SK-N-SH (cell line): ENCODE data around the gene COL15A1. TPM values are rescaled to one million over a fixed set of nuclear protein-coding genes. Genes with fewer than 3 reads are reported as not detected.

Experiments
- CTCF ChIA-PET: fragments of 300-600, 350-600 bp; formaldehyde crosslinking; extraction: SDS; loops from one replicate; lab custom pipeline; 2021; lab: Yijun Ruan, JAX
- POLR2A ChIA-PET: fragments of 350-600 bp; sonication (Branson Sonifier 250); formaldehyde crosslinking; extraction: SDS; loops from one replicate; lab custom pipeline; 2020; ENCODE audit warnings: antibody characterized with exemption, inconsistent platforms; lab: Yijun Ruan, JAX
- DNase-seq: peaks from one replicate; pipeline ENCODE4 v3.0.0; 2012
- H2AFZ ChIP-seq: fragments of 200-600 bp; sonication (generic); 2 replicates; pipeline ENCODE4 v1.8.1; 2016; ENCODE audit warnings: antibody characterized with exemption, mild to moderate bottlenecking, low read depth
- H3F3A ChIP-seq: fragments of 200-600 bp; sonication (generic); replicated peaks from 2 replicates; pipeline ENCODE3; 2016; ENCODE audit warnings: antibody characterized with exemption, mild to moderate bottlenecking; ENCODE audit not compliant: insufficient read depth
- H3K27ac ChIP-seq, 2 experiments: fragments of 200-500 bp in 1 of 2; fragments of 200-600 bp in 1 of 2; sonication (Bioruptor generic) in 1 of 2; sonication (generic), shearing (Covaris generic) in 1 of 2; 2 replicates each; pipeline versions ENCODE4 v1.5.1 to v1.6.1; 2014 to 2016; ENCODE audit warnings: low read depth in 2 of 2, inconsistent platforms in 1 of 2, low read length in 1 of 2, mild to moderate bottlenecking in 1 of 2, mixed read lengths in 1 of 2
- H3K27me3 ChIP-seq: fragments of 200-600 bp; sonication (generic), shearing (Covaris generic); 2 replicates; pipeline ENCODE4 v1.6.1; 2016; ENCODE audit warnings: mixed run types; ENCODE audit not compliant: insufficient read depth
- H3K36me3 ChIP-seq, 2 experiments: fragments of 200-500 bp in 1 of 2; fragments of 200-600 bp in 1 of 2; sonication (Bioruptor generic) in 1 of 2; sonication (generic) in 1 of 2; replicated peaks in 1 of 2; 2 replicates each; pipeline versions ENCODE3 to v1.5.1; 2014 to 2016; ENCODE audit warnings: low read length in 1 of 2, mild to moderate bottlenecking in 1 of 2; ENCODE audit not compliant: insufficient read depth in 2 of 2, control insufficient read depth in 1 of 2
- H3K4me1 ChIP-seq, 2 experiments: fragments of 200-500 bp in 1 of 2; fragments of 200-600 bp in 1 of 2; sonication (Bioruptor generic) in 1 of 2; sonication (generic), shearing (Covaris generic) in 1 of 2; 2 replicates each; pipeline versions ENCODE4 v1.5.1 to v1.6.1; 2014 to 2016; ENCODE audit warnings: low read depth in 1 of 2, low read length in 1 of 2, mixed run types in 1 of 2; ENCODE audit not compliant: insufficient read depth in 2 of 2, control insufficient read depth in 1 of 2
- H3K4me2 ChIP-seq: fragments of 200-600 bp; sonication (generic), shearing (Covaris generic); 2 replicates; pipeline ENCODE4 v1.6.1; 2017; ENCODE audit warnings: mixed run types
- H3K4me3 ChIP-seq, 2 experiments: fragments of 200-500 bp in 1 of 2; fragments of 200-600 bp in 1 of 2; sonication (Bioruptor generic) in 1 of 2; sonication (generic), shearing (Covaris generic) in 1 of 2; 2 replicates each; pipeline versions ENCODE4 v1.5.1 to v1.8.1; 2014 to 2016; ENCODE audit warnings: low read depth in 2 of 2, inconsistent platforms in 1 of 2, low read length in 1 of 2, mild to moderate bottlenecking in 1 of 2, mixed read lengths in 1 of 2, moderate library complexity in 1 of 2
- H3K79me2 ChIP-seq: fragments of 200-600 bp; sonication (generic); 2 replicates; pipeline ENCODE4 v1.8.1; 2017; ENCODE audit warnings: mild to moderate bottlenecking; ENCODE audit not compliant: insufficient read depth
- H3K9ac ChIP-seq: fragments of 200-600 bp; sonication (generic); 2 replicates; pipeline ENCODE4 v1.6.1; 2017; ENCODE audit warnings: mixed run types
- H3K9me2 ChIP-seq: fragments of 200-600 bp; sonication (generic); 2 replicates; pipeline ENCODE4 v1.6.1; 2017; ENCODE audit warnings: mixed run types
- H3K9me3 ChIP-seq: fragments of 200-600 bp; sonication (generic); 2 replicates; pipeline ENCODE4 v1.6.1; 2017; ENCODE audit warnings: mixed run types, mild to moderate bottlenecking, moderate library complexity
- H4K20me1 ChIP-seq: fragments of 200-600 bp; sonication (generic); 2 replicates; pipeline ENCODE4 v1.6.1; 2017; ENCODE audit warnings: mild to moderate bottlenecking, mixed run types; ENCODE audit not compliant: insufficient read depth
- FOSL2 ChIP-seq: IDR thresholded peaks from 2 replicates; pipeline ENCODE4 v1.4.0; 2012; ENCODE audit warnings: low read depth, mild to moderate bottlenecking, moderate library complexity, borderline replicate concordance
- FOXM1 ChIP-seq: IDR thresholded peaks from 2 replicates; pipeline ENCODE4 v1.4.0; 2012; ENCODE audit warnings: low read depth, mild to moderate bottlenecking
- MEF2A ChIP-seq: IDR thresholded peaks from 2 replicates; pipeline ENCODE4 v1.4.0; 2012; ENCODE audit warnings: low read depth, borderline replicate concordance
- MXI1 ChIP-seq: IDR thresholded peaks from 2 replicates; pipeline ENCODE4 v1.6.1; 2012; ENCODE audit warnings: mild to moderate bottlenecking, low read depth, low read length, improper control_type of control experiment
- NRF1 ChIP-seq: IDR thresholded peaks from 2 replicates; pipeline ENCODE4 v1.6.1; 2012; ENCODE audit warnings: low read depth, mild to moderate bottlenecking, low read length
- YY1 ChIP-seq: IDR thresholded peaks from 2 replicates; pipeline ENCODE4 v1.4.0; 2012; ENCODE audit warnings: low read depth, mild to moderate bottlenecking
- WGBS: methylation state at CpG from one replicate; pipeline ENCODE4 v1.1.6; 2017; ENCODE audit warnings: low lambda C conversion rate; 5-methylcytosine and 5-hydroxymethylcytosine counted together
- polyA plus RNA-seq, 3 experiments: library from polyadenylated mRNA; depleted of rRNA; stranded (reverse); fragments of >200 nt; gene quantifications; 2 replicates each; pipeline ENCODE4 v1.2.3, GENCODE V29; 2012
- TF ChIP-seq, protein P1 (sequence below): fragments of 150-350 bp; IDR thresholded peaks from 2 replicates; pipeline ENCODE4 v1.6.1; 2016; ENCODE audit warnings: mild to moderate bottlenecking, low read depth, low read length
- TF ChIP-seq, protein P2 (sequence below): IDR thresholded peaks from 2 replicates; pipeline ENCODE4 v1.6.1; 2012; ENCODE audit warnings: mild to moderate bottlenecking, low read depth, low read length, moderate library complexity

Gene COL15A1
- polyA plus RNA-seq, 1 of the 3 experiments (the other 2 are of a cell fraction): 0.84 TPM

DNA sequence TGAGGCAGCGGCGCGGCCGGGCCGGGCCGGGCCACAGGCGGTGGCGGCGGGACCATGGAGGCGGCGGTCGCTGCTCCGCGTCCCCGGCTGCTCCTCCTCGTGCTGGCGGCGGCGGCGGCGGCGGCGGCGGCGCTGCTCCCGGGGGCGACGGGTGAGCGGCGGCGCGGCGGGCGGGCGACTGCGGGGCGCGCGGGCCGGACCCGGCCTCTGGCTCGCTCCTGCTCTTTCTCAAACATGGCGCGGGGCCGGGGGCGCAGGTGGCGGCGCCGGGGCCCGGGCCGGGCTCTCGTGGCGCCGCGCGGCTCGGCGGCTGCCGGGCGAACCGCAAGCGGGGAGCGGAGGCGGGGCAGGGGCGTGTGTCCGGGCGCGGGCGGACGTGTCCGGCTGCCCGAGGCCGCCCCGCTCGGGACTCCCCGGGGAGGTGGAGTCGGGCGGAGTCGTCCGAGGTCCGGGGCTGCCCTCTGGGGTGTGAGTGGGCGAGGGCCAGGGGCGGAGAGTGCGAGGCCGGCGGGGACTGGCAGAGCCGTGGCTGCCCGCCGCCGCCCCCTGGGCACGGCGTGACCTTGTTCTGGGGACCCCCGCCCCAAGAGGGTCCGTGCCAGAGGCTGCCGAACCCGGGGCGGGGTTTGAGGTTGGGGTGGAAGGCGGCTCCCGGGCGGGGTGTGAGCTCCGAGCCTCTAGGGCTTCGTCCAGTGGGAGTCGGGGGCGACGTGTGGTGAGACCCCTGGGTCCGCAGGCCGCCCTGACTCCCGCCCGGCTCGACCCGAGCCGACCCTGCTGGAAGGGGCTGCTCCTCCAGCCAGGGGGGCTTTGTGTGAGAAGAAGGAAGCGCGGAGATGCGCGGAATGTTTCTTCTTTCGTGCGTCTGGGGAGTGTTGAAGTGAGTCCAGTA lies 161.7 kb downstream of the COL15A1 start:
- WGBS: 0% methylated on average over 15 of the region's 118 CpGs
- Histone ChIP-seq H3K4me2 (peak overlapping the region; percentile 66), H3K9me3 (no peaks in the 10 kb centered on the region), H3K9me2 (no peaks in the 10 kb centered on the region), H3F3A (peaks cover 3% of the 10 kb centered on the region), H3K4me3 (peak overlapping the region; percentile 86 to 87), H3K4me1 (peaks cover 8 to 10% of the 10 kb centered on the region in 2 experiments), H3K27me3 (no peaks in the 10 kb centered on the region), H3K36me3 (no peaks in the 10 kb centered on the region), H3K79me2 (peaks cover 50% of the 10 kb centered on the region), H3K27ac (peak overlapping the region; percentile 76 to 82), H2AFZ (peak overlapping the region; percentile 70; the same call in 1 of the 2 replicates), H3K9ac (peak overlapping the region; percentile 93), H4K20me1 (peaks cover 45% of the 10 kb centered on the region)
- peak; percentile 90 for DNase-seq
- POLR2A ChIA-PET: interaction anchor here (0.5 to 1.3 kb wide), 3 partner anchors 13 to 439 kb away, joined by 3 to 6 read pairs (median 3); no protein-coding TSS in a partner anchor
- peak; percentile 36; the same call in 1 of the 2 replicates for TF ChIP-seq MXI1
- no peak for TF ChIP-seq NRF1
- CTCF ChIA-PET: interaction anchor here (0.7 to 2.0 kb wide), 4 partner anchors 16 to 104 kb away, joined by 3 to 7 read pairs (median 4); no protein-coding TSS in a partner anchor

DNA sequence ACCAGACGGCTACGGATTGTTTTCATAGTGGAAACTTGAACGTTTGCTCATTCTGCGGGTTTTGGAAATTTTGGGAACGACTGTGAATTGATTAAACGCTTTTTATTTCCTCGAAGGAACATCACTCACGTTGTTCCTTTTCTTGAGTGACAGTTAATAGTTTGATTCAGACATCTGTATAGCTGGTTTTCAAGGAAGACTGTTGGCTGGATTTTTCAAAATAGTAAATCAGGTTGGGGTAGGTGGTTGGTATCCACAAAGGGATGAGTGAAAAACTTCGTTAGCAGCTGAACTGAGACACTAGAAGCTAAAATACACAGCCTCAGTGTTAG lies 162.3 kb downstream of the COL15A1 start:
- Histone ChIP-seq H2AFZ (peak overlapping the region; percentile 70; the same call in 1 of the 2 replicates), H3K9ac (peak overlapping the region; percentile 93), H3F3A (peaks cover 3% of the 10 kb centered on the region), H3K27me3 (no peaks in the 10 kb centered on the region), H4K20me1 (peaks cover 50% of the 10 kb centered on the region), H3K4me3 (peak overlapping the region; percentile 86 to 87), H3K9me2 (no peaks in the 10 kb centered on the region), H3K4me1 (peaks cover 8 to 10% of the 10 kb centered on the region in 2 experiments), H3K79me2 (peaks cover 56% of the 10 kb centered on the region)
- ChIA-PET POLR2A (no interaction called here), CTCF (interaction anchor here (0.9 to 1.5 kb wide), 2 partner anchors 34 to 56 kb away, joined by 3 to 7 read pairs; no protein-coding TSS in a partner anchor)
- DNase-seq: no peak
- TF ChIP-seq, protein P1, sequence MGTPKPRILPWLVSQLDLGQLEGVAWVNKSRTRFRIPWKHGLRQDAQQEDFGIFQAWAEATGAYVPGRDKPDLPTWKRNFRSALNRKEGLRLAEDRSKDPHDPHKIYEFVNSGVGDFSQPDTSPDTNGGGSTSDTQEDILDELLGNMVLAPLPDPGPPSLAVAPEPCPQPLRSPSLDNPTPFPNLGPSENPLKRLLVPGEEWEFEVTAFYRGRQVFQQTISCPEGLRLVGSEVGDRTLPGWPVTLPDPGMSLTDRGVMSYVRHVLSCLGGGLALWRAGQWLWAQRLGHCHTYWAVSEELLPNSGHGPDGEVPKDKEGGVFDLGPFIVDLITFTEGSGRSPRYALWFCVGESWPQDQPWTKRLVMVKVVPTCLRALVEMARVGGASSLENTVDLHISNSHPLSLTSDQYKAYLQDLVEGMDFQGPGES: no peak
- no peak for TF ChIP-seq MEF2A
- TF ChIP-seq YY1: no peak
- TF ChIP-seq, protein P2, sequence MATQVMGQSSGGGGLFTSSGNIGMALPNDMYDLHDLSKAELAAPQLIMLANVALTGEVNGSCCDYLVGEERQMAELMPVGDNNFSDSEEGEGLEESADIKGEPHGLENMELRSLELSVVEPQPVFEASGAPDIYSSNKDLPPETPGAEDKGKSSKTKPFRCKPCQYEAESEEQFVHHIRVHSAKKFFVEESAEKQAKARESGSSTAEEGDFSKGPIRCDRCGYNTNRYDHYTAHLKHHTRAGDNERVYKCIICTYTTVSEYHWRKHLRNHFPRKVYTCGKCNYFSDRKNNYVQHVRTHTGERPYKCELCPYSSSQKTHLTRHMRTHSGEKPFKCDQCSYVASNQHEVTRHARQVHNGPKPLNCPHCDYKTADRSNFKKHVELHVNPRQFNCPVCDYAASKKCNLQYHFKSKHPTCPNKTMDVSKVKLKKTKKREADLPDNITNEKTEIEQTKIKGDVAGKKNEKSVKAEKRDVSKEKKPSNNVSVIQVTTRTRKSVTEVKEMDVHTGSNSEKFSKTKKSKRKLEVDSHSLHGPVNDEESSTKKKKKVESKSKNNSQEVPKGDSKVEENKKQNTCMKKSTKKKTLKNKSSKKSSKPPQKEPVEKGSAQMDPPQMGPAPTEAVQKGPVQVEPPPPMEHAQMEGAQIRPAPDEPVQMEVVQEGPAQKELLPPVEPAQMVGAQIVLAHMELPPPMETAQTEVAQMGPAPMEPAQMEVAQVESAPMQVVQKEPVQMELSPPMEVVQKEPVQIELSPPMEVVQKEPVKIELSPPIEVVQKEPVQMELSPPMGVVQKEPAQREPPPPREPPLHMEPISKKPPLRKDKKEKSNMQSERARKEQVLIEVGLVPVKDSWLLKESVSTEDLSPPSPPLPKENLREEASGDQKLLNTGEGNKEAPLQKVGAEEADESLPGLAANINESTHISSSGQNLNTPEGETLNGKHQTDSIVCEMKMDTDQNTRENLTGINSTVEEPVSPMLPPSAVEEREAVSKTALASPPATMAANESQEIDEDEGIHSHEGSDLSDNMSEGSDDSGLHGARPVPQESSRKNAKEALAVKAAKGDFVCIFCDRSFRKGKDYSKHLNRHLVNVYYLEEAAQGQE: no peak
- no peak for TF ChIP-seq FOXM1
- TF ChIP-seq FOSL2: no peak
- TF ChIP-seq, all 33 proteins: peak for 0
- no peaks in the 10 kb centered on the region for H3K9me3 ChIP-seq
- no peaks in the 10 kb centered on the region for H3K36me3 ChIP-seq
- WGBS: 7% methylated on average over 9 of the region's 9 CpGs
- H3K27ac ChIP-seq: peak overlapping the region in 1 of 2 experiments; percentile 82; a peak in 2 of 4 replicates
- peak overlapping the region; percentile 66 for H3K4me2 ChIP-seq
